Subcutaneous adipose tissue (tissue), 4 donors: ENCODE measurements around the gene ZFP36L2. TPM values are rescaled to one million over a fixed set of nuclear protein-coding genes. Genes with fewer than 3 reads are reported as not detected.

Experiments used
- total RNA-seq, 4 donors: library from RNA; depleted of rRNA; stranded (reverse); fragments of >200 nt; gene quantifications; one replicate each; pipeline ENCODE4 v1.1.0, GENCODE V29; 2016
- TF ChIP-seq, protein P1 (sequence below): fragments of 450-650 bp; IDR thresholded peaks from one replicate; pipeline ENCODE4 v1.5.1; 2016; ENCODE audit warnings: low read depth, mild to moderate bottlenecking, control low read depth, antibody characterized with exemption, moderate library complexity

Gene ZFP36L2
- total RNA-seq, 4 donors from 2014 or later: 124 to 232 (median 141) TPM

DNA sequence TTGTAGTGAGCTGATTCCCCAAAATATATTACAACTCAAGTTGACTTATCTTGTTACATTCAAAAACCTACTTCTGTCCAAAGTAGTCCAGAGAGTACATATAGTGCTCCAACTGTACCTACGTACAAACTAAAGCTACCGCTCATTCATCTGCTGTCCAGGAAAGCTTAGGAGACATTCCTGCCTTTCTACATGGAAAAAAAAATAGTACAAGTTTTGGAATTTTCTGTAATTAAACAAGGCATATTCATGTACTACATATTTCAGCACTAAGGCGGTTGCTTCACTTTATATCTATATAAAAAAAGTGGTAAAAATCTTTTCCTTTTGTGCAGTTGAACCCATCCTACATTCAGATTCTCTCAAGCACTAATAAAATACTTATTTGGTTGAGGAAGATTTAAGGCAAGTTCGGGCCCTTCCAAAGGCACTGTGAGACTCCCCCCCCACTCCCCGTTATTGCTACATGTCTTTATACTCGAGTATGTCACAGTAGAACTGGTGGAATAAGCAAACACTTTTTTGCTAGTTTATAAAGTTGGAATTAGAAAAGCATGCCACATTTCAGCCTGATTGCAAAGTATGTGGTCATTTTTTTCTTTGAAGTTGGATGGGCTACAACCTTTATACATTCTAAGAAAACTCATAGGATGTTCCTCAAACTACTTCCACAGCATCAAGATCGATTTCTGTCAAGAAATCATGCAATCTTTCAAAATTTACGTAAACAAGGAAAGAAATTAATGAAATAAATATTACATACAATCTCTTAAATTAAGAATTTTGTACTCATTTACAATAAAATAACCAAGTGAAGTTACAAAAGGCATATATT, 3.7 kb downstream of the ZFP36L2 start:
- TF ChIP-seq, protein P1, sequence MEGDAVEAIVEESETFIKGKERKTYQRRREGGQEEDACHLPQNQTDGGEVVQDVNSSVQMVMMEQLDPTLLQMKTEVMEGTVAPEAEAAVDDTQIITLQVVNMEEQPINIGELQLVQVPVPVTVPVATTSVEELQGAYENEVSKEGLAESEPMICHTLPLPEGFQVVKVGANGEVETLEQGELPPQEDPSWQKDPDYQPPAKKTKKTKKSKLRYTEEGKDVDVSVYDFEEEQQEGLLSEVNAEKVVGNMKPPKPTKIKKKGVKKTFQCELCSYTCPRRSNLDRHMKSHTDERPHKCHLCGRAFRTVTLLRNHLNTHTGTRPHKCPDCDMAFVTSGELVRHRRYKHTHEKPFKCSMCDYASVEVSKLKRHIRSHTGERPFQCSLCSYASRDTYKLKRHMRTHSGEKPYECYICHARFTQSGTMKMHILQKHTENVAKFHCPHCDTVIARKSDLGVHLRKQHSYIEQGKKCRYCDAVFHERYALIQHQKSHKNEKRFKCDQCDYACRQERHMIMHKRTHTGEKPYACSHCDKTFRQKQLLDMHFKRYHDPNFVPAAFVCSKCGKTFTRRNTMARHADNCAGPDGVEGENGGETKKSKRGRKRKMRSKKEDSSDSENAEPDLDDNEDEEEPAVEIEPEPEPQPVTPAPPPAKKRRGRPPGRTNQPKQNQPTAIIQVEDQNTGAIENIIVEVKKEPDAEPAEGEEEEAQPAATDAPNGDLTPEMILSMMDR: no peak

DNA sequence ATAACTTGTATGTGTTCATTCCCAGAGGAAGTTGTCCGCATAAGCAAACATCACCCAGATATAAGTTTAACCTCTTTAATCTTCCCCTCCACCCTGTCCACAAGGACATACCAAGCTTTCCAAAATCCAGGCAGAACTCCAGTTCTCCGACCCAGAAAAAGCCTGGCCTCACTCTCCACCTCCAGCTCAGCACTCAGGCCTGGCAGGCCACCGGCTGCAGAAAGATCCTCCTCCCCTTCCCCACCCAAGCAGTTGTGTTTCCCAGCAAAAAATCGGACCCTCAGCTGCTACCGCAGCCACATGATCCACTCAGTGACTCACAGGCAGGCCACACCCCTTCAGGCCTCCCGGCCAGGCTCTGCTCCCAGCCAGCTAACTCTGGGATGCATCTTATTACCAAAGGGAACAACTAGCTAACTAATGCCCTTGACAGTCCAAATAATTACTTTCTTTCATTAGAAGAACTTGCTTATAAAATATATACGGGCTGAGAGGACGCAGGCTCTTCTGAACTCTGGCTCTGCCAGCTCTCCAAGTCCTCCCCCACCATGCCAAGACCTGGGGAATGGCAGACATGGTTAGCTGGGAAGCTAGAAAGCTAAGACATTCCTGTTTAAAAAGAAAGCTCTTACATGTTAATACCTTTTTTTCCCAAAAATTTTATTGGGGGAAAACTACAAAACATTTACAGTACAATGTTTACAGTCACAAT, 4.5 kb downstream of the ZFP36L2 start:
- TF ChIP-seq, protein P1: no peak

DNA sequence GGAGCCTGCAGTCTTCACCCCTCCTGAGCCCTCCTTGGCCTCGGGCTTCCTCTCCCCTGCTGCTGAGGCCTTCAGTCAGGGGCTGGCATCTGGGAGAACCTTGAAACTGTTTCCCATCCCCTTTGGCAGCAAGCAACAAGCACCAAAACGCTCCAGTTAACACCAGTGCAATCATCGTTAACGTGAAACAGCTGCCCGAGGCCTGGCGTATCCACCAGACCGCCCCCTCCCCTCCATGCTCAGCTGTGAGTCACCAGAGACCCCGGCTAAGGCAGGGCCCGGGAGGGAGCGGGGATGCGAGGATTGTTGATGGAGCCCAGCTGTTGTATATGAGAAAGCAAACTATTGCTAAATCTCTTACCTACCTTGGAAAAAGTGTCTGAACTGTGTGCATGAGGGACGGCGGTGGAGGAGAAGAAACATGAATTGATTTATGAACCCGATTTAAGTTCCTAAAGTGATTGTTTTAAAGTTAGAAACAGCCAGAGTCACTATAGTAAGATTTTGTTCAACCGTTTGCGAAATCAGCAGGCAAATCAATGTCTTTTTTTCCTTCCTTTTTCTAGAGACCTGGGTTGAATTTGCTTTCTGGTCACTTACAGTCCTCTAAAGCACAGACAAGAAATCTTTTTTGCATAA, 5.2 kb downstream of the ZFP36L2 start:
- TF ChIP-seq, protein P1: no peak

DNA sequence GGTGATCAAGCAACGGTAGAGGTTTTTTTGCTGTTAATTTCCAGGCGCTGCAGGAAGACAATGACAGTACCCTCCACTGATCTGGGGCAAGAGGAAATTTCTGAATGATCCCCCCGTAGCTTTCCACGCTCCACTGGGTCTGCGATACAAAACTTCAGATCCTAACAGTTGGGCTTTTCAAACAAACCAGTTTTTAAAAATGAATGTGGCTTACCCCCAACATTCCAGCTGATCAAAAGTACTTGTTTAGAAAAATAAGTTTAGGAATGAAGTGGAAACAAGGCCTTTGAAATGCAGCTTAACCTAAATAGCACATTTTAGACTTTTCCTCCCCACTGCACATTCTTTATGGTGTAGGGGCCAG, 5.7 kb downstream of the ZFP36L2 start:
- TF ChIP-seq, protein P1: no peak

DNA sequence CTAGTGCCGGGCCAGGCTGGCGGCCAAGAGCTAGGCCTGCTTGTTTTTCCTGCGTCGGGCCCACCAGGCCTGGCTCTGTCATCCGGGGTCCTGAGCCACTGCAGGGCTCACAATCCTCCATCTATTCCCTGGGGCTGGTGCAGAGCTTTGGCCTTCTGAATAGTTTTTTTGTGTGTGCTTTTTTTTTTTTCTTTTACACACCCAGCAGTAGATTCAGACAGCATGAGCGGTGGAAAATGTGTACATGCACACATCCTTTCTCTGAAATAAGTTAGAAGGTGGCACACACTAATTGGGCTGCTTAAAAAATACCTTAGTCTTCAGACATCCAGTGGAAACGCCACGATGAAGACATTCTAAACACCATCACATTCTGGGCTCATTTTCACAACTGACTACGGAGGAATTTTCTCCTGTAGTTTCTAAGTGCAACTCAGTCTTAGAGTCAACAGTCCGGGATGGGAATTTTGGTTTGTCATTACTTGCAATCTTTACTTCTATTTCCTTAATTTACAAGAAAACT, 6.1 kb downstream of the ZFP36L2 start:
- TF ChIP-seq, protein P1: no peak

DNA sequence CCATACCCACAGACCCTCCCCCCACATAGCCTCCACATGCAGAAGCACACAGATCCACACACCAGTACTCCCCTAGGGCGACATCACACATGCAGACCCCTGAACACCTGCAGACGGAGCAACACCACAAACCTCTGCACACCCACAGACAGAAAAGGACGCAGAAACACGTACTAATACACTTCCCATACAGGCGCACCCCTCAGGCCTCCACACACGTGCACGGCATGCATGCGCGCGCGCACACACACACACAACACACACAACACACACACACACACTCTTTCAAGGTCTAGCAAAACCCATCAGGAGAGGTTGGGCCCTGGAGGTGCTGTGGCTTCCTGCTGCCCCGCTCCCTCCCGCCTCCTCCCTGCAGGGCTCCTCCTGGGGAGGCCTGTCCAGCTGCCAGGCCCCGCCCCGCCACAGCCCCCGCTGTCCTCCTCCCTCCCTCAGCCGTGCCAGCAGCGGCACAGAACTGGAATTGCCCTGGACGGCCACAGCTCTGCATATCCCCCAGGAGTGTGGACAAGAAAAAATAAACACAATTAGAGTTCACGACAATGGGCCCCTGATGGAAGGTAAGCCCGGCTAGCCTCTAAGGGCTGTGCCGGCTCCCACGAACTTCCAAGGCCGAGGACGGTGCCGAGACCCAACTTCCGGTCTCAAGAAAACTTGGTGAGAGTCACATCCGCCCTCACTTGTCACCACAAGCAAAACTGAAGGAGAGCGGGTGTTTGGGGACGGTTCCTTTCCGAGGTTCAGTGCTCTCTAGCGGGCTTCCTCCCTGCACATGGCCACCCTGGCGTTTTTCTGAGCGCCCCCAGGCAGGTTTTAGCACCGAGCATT, 6.8 kb downstream of the ZFP36L2 start:
- TF ChIP-seq, protein P1: no peak
